GM21528 (cell line): Measurements from ENCODE around the gene PALMD.

ENCODE experiments used
- ATAC-seq: cut with Tn5 transposase; IDR thresholded peaks from one replicate; pipeline ENCODE4 v1.9.1; 2021; ENCODE audit warnings: mild to moderate bottlenecking, moderate library complexity; ENCODE audit not compliant: unreplicated experiment, low FRiP score

PALMD gene

GRCh38 chr1:99682291-99682751, 36.4 kb downstream of the PALMD start:
- ATAC-seq, result no peak

- peak; percentile 90 for ATAC-seq
Measured at GRCh38 chr1:99685516-99686180, 39.7 kb downstream of the PALMD start.

- no peak for ATAC-seq
Measured at GRCh38 chr1:99691175-99691574, 45.3 kb downstream of the PALMD start.

- no peak for ATAC-seq
Measured at GRCh38 chr1:99696616-99697015, 50.7 kb downstream of the PALMD start.

- no peak for ATAC-seq
Measured at GRCh38 chr1:99697580-99697979, 51.7 kb downstream of the PALMD start.

GRCh38 chr1:99700020-99700419, 54.1 kb downstream of the PALMD start:
- ATAC-seq, result no peak

- no peak for ATAC-seq
Measured at GRCh38 chr1:99702221-99702620, 56.3 kb downstream of the PALMD start.

- ATAC-seq, result no peak
Measured at GRCh38 chr1:99704356-99704816, 58.5 kb downstream of the PALMD start.

- no peak for ATAC-seq
Measured at GRCh38 chr1:99705385-99705784, 59.5 kb downstream of the PALMD start.

- ATAC-seq, result no peak
Measured at GRCh38 chr1:99707535-99708142, 61.7 kb downstream of the PALMD start.

GRCh38 chr1:99710994-99711393, 65.1 kb downstream of the PALMD start:
- ATAC-seq, result no peak

GRCh38 chr1:99713006-99713405, 67.1 kb downstream of the PALMD start:
- no peak for ATAC-seq

GRCh38 chr1:99717005-99717404, 71.1 kb downstream of the PALMD start:
- no peak for ATAC-seq

GRCh38 chr1:99723251-99723650, 77.3 kb downstream of the PALMD start:
- ATAC-seq, result no peak

GRCh38 chr1:99725996-99726395, 80.1 kb downstream of the PALMD start:
- no peak for ATAC-seq

GRCh38 chr1:99726407-99726806, 80.5 kb downstream of the PALMD start:
- ATAC-seq, result no peak

- no peak for ATAC-seq
Measured at GRCh38 chr1:99726818-99727217, 80.9 kb downstream of the PALMD start.

GRCh38 chr1:99727575-99728185, 81.8 kb downstream of the PALMD start:
- no peak for ATAC-seq

- ATAC-seq, result no peak
Measured at GRCh38 chr1:99728494-99729235, 82.8 kb downstream of the PALMD start.

GRCh38 chr1:99731384-99731783, 85.5 kb downstream of the PALMD start:
- ATAC-seq, result no peak

GRCh38 chr1:99735852-99736251, 89.9 kb downstream of the PALMD start:
- ATAC-seq, result no peak
